NB4 (cell line): ENCODE measurements around the gene BRD4.

Experiments used
- DNase-seq: peaks from one replicate; pipeline ENCODE4 v3.0.0; 2010; ENCODE audit warnings: low read depth
- H3K4me3 ChIP-seq: one replicate; pipeline ENCODE4 v1.5.1; 2011; ENCODE audit warnings: mild to moderate bottlenecking, low read depth, low read length, moderate library complexity
- MYC ChIP-seq: IDR thresholded peaks from 2 replicates; pipeline ENCODE4 v1.6.1; 2011; ENCODE audit warnings: low read depth, low read length
- POLR2A ChIP-seq: IDR thresholded peaks from 2 replicates; pipeline ENCODE4 v1.6.1; 2011; ENCODE audit warnings: mild to moderate bottlenecking; ENCODE audit not compliant: insufficient read length; ENCODE audit errors: extremely low read depth
- TF ChIP-seq, protein P1 (sequence below): IDR thresholded peaks from 2 replicates; pipeline ENCODE4 v1.6.1; 2011; ENCODE audit warnings: low read depth, low read length
- TF ChIP-seq, protein P2 (sequence below): IDR thresholded peaks from one replicate; pipeline ENCODE4 v1.5.1; 2012; ENCODE audit warnings: low read depth, low read length

The BRD4 gene

DNA sequence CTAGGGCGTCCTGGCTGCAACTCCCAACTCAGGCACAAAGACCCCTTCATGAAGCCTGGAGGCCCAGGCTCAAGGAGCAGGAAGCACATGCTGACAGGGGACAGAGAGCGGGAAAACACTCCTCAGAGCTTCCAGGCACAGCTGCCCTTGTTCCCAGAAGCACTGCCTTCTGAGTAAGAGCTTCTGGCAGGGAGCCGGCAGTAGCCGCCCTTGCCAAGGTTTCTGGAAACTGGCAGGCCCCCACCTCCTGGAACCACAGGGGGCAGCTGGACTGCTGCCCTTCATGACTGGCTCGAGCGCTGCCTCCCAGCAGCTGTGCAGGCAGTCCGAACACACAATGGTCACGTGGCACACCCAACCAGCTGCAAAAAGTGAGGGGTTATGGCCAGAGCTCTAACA is 66.5 kb downstream of the BRD4 start:
- TF ChIP-seq, protein P1, sequence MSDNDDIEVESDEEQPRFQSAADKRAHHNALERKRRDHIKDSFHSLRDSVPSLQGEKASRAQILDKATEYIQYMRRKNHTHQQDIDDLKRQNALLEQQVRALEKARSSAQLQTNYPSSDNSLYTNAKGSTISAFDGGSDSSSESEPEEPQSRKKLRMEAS, result no peak
- TF ChIP-seq, protein P2, sequence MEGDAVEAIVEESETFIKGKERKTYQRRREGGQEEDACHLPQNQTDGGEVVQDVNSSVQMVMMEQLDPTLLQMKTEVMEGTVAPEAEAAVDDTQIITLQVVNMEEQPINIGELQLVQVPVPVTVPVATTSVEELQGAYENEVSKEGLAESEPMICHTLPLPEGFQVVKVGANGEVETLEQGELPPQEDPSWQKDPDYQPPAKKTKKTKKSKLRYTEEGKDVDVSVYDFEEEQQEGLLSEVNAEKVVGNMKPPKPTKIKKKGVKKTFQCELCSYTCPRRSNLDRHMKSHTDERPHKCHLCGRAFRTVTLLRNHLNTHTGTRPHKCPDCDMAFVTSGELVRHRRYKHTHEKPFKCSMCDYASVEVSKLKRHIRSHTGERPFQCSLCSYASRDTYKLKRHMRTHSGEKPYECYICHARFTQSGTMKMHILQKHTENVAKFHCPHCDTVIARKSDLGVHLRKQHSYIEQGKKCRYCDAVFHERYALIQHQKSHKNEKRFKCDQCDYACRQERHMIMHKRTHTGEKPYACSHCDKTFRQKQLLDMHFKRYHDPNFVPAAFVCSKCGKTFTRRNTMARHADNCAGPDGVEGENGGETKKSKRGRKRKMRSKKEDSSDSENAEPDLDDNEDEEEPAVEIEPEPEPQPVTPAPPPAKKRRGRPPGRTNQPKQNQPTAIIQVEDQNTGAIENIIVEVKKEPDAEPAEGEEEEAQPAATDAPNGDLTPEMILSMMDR, result no peak
- TF ChIP-seq MYC (no peak), POLR2A (no peak)
- no peak overlapping the region for H3K4me3 ChIP-seq
- DNase-seq, result no peak

DNA sequence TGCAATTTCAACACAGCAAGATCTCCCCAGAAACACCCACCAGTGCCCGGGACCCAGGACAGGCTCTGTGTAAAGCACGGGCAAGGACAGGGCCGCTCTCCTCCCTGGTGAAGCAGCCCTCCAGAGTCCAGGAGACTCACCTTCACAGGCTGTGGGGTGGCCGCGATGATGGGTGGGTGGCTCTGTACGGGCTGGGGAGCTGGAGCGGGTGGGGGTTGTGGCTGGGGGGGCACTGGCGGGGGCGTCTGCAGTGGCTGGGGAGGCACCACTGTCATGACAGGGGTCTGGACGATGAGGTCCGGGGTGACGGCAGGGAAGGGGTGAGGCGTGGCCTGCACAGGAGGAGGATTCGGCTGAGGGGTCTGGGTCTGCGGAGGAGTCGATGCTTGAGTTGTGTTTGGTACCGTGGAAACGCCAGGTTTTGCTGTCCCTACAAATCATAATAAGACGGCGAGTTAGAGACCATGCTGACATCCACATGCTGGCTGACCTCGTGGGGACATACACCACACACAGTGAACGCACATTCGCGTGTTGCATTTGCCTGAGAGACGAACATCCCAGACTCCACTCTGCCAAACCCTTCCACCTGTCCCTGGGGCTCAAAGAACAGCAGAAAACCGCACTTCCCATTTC is 67.0 kb downstream of the BRD4 start:
- no peak overlapping the region for H3K4me3 ChIP-seq
- no peak for TF ChIP-seq POLR2A
- TF ChIP-seq MYC, result no peak
- TF ChIP-seq, protein P2, result no peak
- TF ChIP-seq, protein P1, result no peak
- DNase-seq, result no peak

DNA sequence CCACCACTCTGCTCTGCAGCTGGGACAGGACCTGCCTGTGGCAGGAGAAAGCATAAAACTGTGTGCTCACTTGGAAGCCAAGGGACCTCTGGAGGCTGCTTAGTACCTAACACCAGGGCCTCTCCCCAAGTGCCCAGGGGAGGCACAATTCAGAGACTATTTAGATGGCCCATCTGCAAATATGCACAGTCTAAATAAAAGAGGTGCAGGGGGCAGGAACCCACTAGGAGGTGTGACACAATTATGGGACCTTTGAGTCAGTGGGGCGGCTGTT is 67.5 kb downstream of the BRD4 start:
- DNase-seq, result no peak
- TF ChIP-seq, protein P2, result no peak
- TF ChIP-seq, protein P1, result no peak
- no peak for TF ChIP-seq POLR2A
- no peak for TF ChIP-seq MYC
- H3K4me3 ChIP-seq, result no peak overlapping the region

DNA sequence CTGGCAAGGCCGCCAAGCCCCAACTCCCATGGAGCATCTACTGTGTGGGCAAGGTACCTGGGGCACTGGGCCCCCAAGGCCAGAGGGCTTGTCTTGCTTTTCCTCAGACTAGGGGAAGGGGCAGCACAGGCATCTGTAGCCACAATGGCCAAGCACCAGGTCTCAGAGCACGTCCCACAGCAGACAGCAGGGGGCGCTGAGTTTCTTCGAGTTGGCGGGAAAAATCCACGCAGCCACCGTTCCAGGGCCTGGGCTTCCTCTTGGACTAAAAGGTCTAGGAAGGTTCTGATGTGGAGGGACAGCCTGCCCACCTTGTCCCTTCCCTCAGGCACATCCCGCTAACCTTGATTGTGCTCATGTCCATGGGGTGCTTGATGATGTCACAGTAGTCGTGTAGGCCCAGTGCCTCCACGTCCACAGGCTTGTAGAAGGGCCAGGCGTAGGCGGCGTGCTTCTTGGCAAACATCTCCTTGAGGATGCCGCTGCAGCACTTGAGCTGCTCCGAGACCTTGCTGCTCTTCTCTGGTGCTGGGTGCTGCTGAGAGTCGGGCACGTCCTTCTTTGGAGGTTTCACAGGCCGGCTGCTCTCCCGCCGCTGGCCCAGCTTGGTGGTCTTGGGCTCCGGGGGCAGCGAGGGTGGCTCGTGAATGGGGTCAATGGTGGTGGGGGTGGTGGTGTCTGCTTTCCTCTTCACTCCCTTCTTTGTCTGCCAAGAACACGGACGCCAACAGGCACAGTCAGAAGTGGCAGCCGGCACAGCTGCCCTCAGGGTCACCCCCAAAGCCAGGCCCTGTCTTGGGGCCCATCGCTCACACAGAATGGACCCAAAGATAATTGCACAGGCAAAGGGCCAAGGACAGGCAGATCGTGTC is 68.0 kb downstream of the BRD4 start:
- DNase-seq, result peak; percentile 73
- TF ChIP-seq, protein P1, result no peak
- TF ChIP-seq, protein P2, result peak; percentile 72
- TF ChIP-seq POLR2A (no peak), MYC (no peak)
- no peak overlapping the region for H3K4me3 ChIP-seq

DNA sequence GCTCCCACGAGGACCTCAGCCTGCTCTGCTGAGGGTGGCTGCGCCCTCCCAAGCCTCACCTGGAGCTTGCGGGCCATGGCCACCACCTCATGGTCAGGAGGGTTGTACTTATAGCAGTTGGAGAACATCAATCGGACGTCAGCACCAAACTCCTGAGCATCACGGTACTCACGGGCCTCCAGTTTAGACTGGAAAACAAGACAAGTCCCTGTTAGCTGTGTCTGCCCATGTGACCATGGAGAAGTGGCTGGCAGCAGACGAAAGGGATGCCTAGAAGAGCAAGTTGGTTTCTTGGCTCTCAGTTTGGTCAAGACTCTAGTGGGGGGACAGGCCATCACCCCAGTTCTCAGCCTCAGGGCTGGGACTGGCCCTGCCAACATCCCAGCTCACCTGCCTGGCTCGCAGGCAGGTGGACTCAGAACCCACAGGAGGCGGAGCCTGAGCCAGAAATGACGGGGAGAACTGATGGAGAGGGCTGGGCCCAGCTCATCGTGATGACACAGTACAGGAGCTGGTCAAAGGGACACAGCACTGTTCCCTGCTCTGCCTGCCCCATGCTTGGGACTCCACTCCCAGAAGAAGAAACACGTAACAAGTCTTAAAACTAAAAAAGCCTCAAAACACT is 68.9 kb downstream of the BRD4 start:
- TF ChIP-seq, protein P2, result no peak
- TF ChIP-seq MYC (no peak), POLR2A (no peak)
- TF ChIP-seq, protein P1, result no peak
- no peak overlapping the region for H3K4me3 ChIP-seq
- no peak for DNase-seq
